Chondrocyte (in vitro differentiated cells): ENCODE results near the gene ESR1. TPM values are rescaled to one million over a fixed set of nuclear protein-coding genes. Genes with fewer than 3 reads are reported as not detected.
"Not testable (repeated sequence)": the region's sequence is repeated elsewhere in the genome, so short reads cannot be mapped to it uniquely, and the experiment has no call there.

Experiments used
- DNase-seq: peaks from one replicate; pipeline ENCODE4 v3.0.0; 2021; ENCODE audit warnings: mixed read lengths, low spot score
- H3K27ac Mint-ChIP-seq: one replicate; pipeline ENCODE4 v1.8.0; 2021; ENCODE audit warnings: mild to moderate bottlenecking, moderate library complexity, mixed read lengths; ENCODE audit not compliant: unreplicated experiment
- H3K27me3 Mint-ChIP-seq: 2 replicates; pipeline ENCODE4 v1.8.0; 2021; ENCODE audit warnings: low read depth, mixed read lengths
- H3K36me3 Mint-ChIP-seq: 2 replicates; pipeline ENCODE4 v1.8.0; 2021; ENCODE audit warnings: low read depth, mixed read lengths
- H3K4me1 Mint-ChIP-seq: 2 replicates; pipeline ENCODE4 v1.8.0; 2021; ENCODE audit warnings: low read depth, mild to moderate bottlenecking, mixed read lengths
- H3K4me3 Mint-ChIP-seq: one replicate; pipeline ENCODE4 v1.8.0; 2021; ENCODE audit warnings: mild to moderate bottlenecking, moderate library complexity, mixed read lengths; ENCODE audit not compliant: unreplicated experiment
- H3K9me3 Mint-ChIP-seq: 2 replicates; pipeline ENCODE4 v1.8.0; 2021; ENCODE audit warnings: low read depth, mixed read lengths
- CTCF ChIP-seq: fragments of 200-600 bp; sonication (generic); IDR thresholded peaks from 2 replicates; pipeline ENCODE4 v1.5.0; 2021; ENCODE audit warnings: antibody characterized with exemption, mild to moderate bottlenecking, moderate library complexity
- total RNA-seq: library from RNA; stranded (reverse); gene quantifications from 3 replicates; pipeline ENCODE4 v1.2.1, GENCODE V29; 2021

ESR1 gene
- total RNA-seq, 1 donor from 2014 or later, result not detected

GRCh38 chr6:151959086-151959485 is 151.6 kb downstream of the ESR1 start:
- Mint-ChIP-seq H3K27ac (no peak overlapping the region), H3K4me3 (no peak overlapping the region)
- TF ChIP-seq CTCF, result no peak

GRCh38 chr6:151961809-151962208 is 154.3 kb downstream of the ESR1 start:
- Mint-ChIP-seq H3K4me3 (no peak overlapping the region), H3K27me3 (peaks cover 15% of the 10 kb centered on the region), H3K9me3 (no peaks in the 10 kb centered on the region), H3K36me3 (no peaks in the 10 kb centered on the region), H3K4me1 (no peaks in the 10 kb centered on the region), H3K27ac (no peak overlapping the region)
- no peak for DNase-seq
- TF ChIP-seq CTCF, result no peak

More at GRCh38 chr6:151959086-151959485, 151.6 kb downstream of the ESR1 start:
- no peak for DNase-seq
- peaks cover 9% of the 10 kb centered on the region for H3K27me3 Mint-ChIP-seq
- H3K9me3 Mint-ChIP-seq, result no peaks in the 10 kb centered on the region
- no peaks in the 10 kb centered on the region for H3K36me3 Mint-ChIP-seq
- H3K4me1 Mint-ChIP-seq, result no peaks in the 10 kb centered on the region

- no peak for TF ChIP-seq CTCF
- H3K27me3 Mint-ChIP-seq, result peaks cover 15% of the 10 kb centered on the region
- no peaks in the 10 kb centered on the region for H3K9me3 Mint-ChIP-seq
- no peaks in the 10 kb centered on the region for H3K36me3 Mint-ChIP-seq
- no peak overlapping the region for H3K27ac Mint-ChIP-seq
- no peaks in the 10 kb centered on the region for H3K4me1 Mint-ChIP-seq
- DNase-seq, result no peak
- H3K4me3 Mint-ChIP-seq, result no peak overlapping the region
Observed at GRCh38 chr6:151962246-151962846, 154.9 kb downstream of the ESR1 start.

- Mint-ChIP-seq H3K27me3 (peaks cover 15% of the 10 kb centered on the region), H3K9me3 (peaks cover 3% of the 10 kb centered on the region), H3K4me3 (no peak overlapping the region), H3K27ac (no peak overlapping the region), H3K36me3 (no peaks in the 10 kb centered on the region), H3K4me1 (no peaks in the 10 kb centered on the region)
- DNase-seq, result no peak
- no peak for TF ChIP-seq CTCF
Observed at GRCh38 chr6:151963001-151963400, 155.5 kb downstream of the ESR1 start.

- DNase-seq, H3K36me3 Mint-ChIP-seq: not testable (repeated sequence)
Observed at GRCh38 chr6:151964412-151964811, 156.9 kb downstream of the ESR1 start.

GRCh38 chr6:151974061-151974617 is 166.7 kb downstream of the ESR1 start:
- Mint-ChIP-seq H3K27me3 (peaks cover 7% of the 10 kb centered on the region), H3K4me3 (no peak overlapping the region), H3K9me3 (peaks cover 5% of the 10 kb centered on the region), H3K27ac (no peak overlapping the region), H3K36me3 (no peaks in the 10 kb centered on the region), H3K4me1 (no peaks in the 10 kb centered on the region)
- TF ChIP-seq CTCF, result no peak
- DNase-seq, result no peak

More at GRCh38 chr6:151964412-151964811, 156.9 kb downstream of the ESR1 start:
- H3K4me3 Mint-ChIP-seq, H3K9me3 Mint-ChIP-seq, H3K4me1 Mint-ChIP-seq, H3K27ac Mint-ChIP-seq: not testable (repeated sequence)
- peaks cover 13% of the 10 kb centered on the region for H3K27me3 Mint-ChIP-seq
